HEK293T (cell line): Measurements from ENCODE around the gene TTLL7.

ENCODE experiments used
- CTBP1 ChIP-seq: fragments of 450-650 bp; IDR thresholded peaks from 2 replicates; pipeline ENCODE4 v1.6.1; 2016; ENCODE audit warnings: borderline replicate concordance
- FOXM1 ChIP-seq: fragments of 450-650 bp; IDR thresholded peaks from 2 replicates; pipeline ENCODE4 v1.6.1; 2017; ENCODE audit warnings: mild to moderate bottlenecking, borderline replicate concordance
- L3MBTL2 ChIP-seq: fragments of 450-650 bp; conservative IDR thresholded peaks from 2 replicates; pipeline ENCODE4 v1.6.1; 2016; ENCODE audit warnings: mild to moderate bottlenecking
- SP1 ChIP-seq: fragments of 450-650 bp; IDR thresholded peaks from 2 replicates; pipeline ENCODE4 v1.6.1; 2017
- SUZ12 ChIP-seq: fragments of 450-650 bp; IDR thresholded peaks from 2 replicates; pipeline ENCODE4 v1.6.1; 2016; ENCODE audit warnings: mild to moderate bottlenecking

DNA sequence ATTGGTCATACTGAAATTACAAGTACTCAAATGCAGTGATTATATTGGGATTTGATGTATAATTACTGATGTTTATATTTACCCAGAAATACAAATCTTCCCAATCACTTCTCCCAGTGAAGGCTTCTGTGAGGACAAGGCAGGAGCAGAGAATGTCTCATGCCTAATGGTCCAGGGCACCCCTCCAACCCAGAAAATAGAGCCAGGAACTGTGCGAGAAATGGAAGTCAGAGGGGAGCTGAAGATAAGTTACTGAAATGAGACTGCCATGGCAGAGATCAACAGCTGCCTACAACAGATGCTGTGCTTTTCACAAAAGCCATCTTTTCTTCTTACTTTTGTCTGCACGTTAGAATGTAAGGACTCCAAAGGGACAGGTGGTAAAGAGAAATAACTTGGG lies 171.2 kb downstream of the TTLL7 start:
- no peak for TF ChIP-seq SP1
- no peak for TF ChIP-seq L3MBTL2
- TF ChIP-seq CTBP1 = no peak
- TF ChIP-seq FOXM1 = no peak
- no peak for TF ChIP-seq SUZ12
